Thyroid gland (tissue), 4 donors: Measurements from ENCODE around the gene DCDC2. TPM values are rescaled to one million over a fixed set of nuclear protein-coding genes. Genes with fewer than 3 reads are reported as not detected.
A peak's percentile ranks its signal among the peaks of the same experiment; 100 is the strongest.
"Not testable (repeated sequence)": the region's sequence is repeated elsewhere in the genome, so short reads cannot be mapped to it uniquely, and the experiment has no call there.

Source experiments
- DNase-seq, 2 donors: peaks; one replicate each; pipeline ENCODE4 v3.0.0-alpha.2; 2019
- H3K27ac ChIP-seq, 3 donors: fragments of 200-600 bp; sonication (generic); 1 replicate in 2 of 3; 2 replicates in 1 of 3; pipeline ENCODE4 v1.5.1; 2016 to 2019; ENCODE audit warnings: mild to moderate bottlenecking in 1 of 3, moderate library complexity in 1 of 3
- H3K27me3 ChIP-seq: fragments of 200-600 bp; sonication (generic); one replicate; pipeline ENCODE4 v1.5.1; 2019
- H3K36me3 ChIP-seq, 2 donors: fragments of 200-600 bp; sonication (generic); one replicate each; pipeline ENCODE4 v1.5.1; 2016 to 2019
- H3K4me1 ChIP-seq, 2 donors: fragments of 200-600 bp; sonication (generic); one replicate each; pipeline ENCODE4 v1.5.1; 2017 to 2019
- H3K4me3 ChIP-seq, 3 donors: fragments of 200-600 bp; sonication (generic); replicated peaks in 1 of 3; 1 replicate in 2 of 3; 2 replicates in 1 of 3; pipeline ENCODE4 v1.5.1; 2016; ENCODE audit warnings: mild to moderate bottlenecking in 1 of 3
- H3K9me3 ChIP-seq: fragments of 200-600 bp; sonication (generic); one replicate; pipeline ENCODE4 v1.5.1; 2017
- POLR2A ChIP-seq, 2 donors: fragments of 450-650 bp; IDR thresholded peaks; one replicate each; pipeline ENCODE4 v1.6.1; 2017; ENCODE audit warnings: antibody characterized with exemption in 2 of 2, mild to moderate bottlenecking in 2 of 2, moderate library complexity in 1 of 2
- WGBS, 2 donors: methylation state at CpG; one replicate each; pipeline ENCODE4 v1.1.5; 2017; 5-methylcytosine and 5-hydroxymethylcytosine counted together
- intact Hi-C: fragments of 100-400 bp; cut with DNase I; formaldehyde crosslinking; loops from one replicate; pipeline ENCODE4 v1.15.1; 2023
- total RNA-seq, 4 donors: library from RNA; depleted of rRNA; stranded (reverse); fragments of >200 nt; gene quantifications; one replicate each; pipeline ENCODE4 v1.2.3, GENCODE V29; 2016
- TF ChIP-seq, protein P1 (sequence below), 6 experiments: fragments of 200-600 bp in 3 of 6; fragments of 450-650 bp in 3 of 6; sonication (generic) in 3 of 6; IDR thresholded peaks; one replicate each; pipeline ENCODE4 v1.5.1; 2016 to 2019; ENCODE audit warnings: antibody characterized with exemption in 6 of 6, mild to moderate bottlenecking in 2 of 6, inconsistent platforms in 1 of 6, moderate library complexity in 1 of 6

DCDC2 gene
- total RNA-seq, 4 donors from 2014 or later = 8.7 to 14.8 (median 12.3) TPM

DNA sequence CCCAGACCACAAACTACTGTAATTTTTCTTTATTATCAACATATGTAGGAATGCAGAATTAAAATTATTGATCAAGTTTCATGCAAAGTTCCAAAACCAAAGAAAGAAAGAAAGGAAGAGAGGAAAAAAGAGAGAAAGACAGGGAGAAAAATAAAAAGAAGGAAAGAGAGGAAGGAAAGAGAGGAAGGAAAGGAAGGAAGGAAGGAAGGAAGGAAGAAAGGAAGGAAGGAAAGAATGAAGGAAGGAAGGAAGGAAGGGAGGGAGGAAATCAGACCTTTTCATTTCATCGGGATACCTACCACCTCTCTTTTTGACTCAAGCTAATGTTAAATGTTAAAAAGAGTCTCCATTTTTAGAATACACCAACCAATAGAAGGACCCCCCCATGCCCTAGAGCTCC, 31.9 kb downstream of the DCDC2 start:
- Histone ChIP-seq H3K27me3 (no peaks in the 10 kb centered on the region), H3K4me3 (no peak overlapping the region), H3K4me1 (peaks cover 10 to 22% of the 10 kb centered on the region in 2 donors), H3K36me3 (no peaks in the 10 kb centered on the region), H3K27ac (no peak overlapping the region), H3K9me3 (no peaks in the 10 kb centered on the region)
- TF ChIP-seq, protein P1, sequence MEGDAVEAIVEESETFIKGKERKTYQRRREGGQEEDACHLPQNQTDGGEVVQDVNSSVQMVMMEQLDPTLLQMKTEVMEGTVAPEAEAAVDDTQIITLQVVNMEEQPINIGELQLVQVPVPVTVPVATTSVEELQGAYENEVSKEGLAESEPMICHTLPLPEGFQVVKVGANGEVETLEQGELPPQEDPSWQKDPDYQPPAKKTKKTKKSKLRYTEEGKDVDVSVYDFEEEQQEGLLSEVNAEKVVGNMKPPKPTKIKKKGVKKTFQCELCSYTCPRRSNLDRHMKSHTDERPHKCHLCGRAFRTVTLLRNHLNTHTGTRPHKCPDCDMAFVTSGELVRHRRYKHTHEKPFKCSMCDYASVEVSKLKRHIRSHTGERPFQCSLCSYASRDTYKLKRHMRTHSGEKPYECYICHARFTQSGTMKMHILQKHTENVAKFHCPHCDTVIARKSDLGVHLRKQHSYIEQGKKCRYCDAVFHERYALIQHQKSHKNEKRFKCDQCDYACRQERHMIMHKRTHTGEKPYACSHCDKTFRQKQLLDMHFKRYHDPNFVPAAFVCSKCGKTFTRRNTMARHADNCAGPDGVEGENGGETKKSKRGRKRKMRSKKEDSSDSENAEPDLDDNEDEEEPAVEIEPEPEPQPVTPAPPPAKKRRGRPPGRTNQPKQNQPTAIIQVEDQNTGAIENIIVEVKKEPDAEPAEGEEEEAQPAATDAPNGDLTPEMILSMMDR (IDR thresholded peaks at IDR 0.05) = no peak
- no peak for TF ChIP-seq POLR2A (IDR thresholded peaks at IDR 0.05)
- intact Hi-C loops = no loop called here
- DNase-seq = no peak
- 80 to 90% methylated on average over 1 of the region's 1 CpG for WGBS, 2 donors

DNA sequence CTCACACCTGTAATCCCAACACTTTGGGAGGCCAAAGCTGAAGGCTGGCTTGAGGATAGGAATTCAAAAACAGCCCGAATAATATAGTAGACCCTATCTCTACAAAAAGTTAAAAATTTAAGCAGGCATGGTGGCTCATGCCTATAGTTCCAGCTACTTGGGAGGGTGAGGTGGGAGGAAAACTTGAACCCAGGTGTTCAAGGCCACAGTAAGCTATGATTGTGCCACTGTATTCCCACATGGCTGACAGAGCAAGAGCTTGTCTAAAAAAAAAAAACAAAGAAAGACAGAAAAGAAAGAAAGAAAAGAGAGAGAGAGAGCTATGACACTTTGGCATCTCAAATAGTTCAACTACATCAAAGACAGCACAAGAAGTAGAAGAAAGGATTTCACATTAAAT, 33.2 kb downstream of the DCDC2 start:
- no peaks in the 10 kb centered on the region for H3K36me3 ChIP-seq
- intact Hi-C loops = no loop called here
- no peak for TF ChIP-seq POLR2A (IDR thresholded peaks at IDR 0.05)
- TF ChIP-seq, protein P1 (IDR thresholded peaks at IDR 0.05) = no peak
- 96 to 100% methylated on average over 1 of the region's 1 CpG for WGBS, 2 donors
- H3K4me3 ChIP-seq = no peak overlapping the region
- peak overlapping the region in 2 of 3 donors; percentile 57 to 93 for H3K27ac ChIP-seq
- DNase-seq = no peak
- no peaks in the 10 kb centered on the region for H3K27me3 ChIP-seq
- H3K4me1 ChIP-seq = peaks cover 10 to 22% of the 10 kb centered on the region in 2 donors
- H3K9me3 ChIP-seq = no peaks in the 10 kb centered on the region

DNA sequence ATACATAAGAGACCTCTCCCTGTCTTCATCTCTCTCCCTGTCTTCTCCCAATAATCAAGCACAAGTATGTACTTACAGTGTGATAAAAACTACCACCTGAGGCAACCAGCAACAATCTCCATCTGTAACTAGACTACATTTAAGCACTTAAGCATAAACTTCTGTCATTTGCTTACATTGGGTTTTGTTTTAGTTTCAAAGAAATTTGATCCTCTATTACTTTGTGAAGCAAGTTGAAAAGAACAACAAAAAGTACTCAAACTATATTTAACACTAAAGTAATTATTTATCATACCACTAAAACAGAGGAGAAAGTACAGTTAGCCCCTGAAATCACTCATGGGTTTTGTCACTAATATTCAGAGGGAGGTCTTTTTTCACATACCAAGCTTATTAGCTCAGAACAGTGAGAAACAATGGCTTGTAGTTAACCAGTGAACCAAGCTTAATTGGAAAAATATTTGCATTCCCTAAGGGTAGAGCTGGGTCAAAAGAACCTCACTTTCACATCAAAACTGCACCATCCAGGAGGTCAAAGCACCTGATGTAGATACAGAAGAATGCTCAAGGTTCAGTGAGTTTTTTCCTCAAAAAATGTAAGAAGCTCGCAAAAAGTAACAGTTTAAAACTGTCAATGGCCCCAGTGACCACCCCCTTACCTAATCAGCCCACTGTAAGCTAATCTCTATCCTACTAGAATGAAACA, 34.1 kb downstream of the DCDC2 start:
- Histone ChIP-seq H3K4me1 (peaks cover 10 to 22% of the 10 kb centered on the region in 2 donors), H3K27me3 (no peaks in the 10 kb centered on the region), H3K4me3 (no peak overlapping the region), H3K27ac (peak overlapping the region; percentile 27 to 93 (median 57)), H3K9me3 (no peaks in the 10 kb centered on the region), H3K36me3 (no peaks in the 10 kb centered on the region)
- WGBS, 2 donors = 23 to 33% methylated on average over 1 of the region's 1 CpG
- intact Hi-C loops = no loop called here
- no peak for DNase-seq
- TF ChIP-seq, protein P1 (IDR thresholded peaks at IDR 0.05) = no peak
- no peak for TF ChIP-seq POLR2A (IDR thresholded peaks at IDR 0.05)

DNA sequence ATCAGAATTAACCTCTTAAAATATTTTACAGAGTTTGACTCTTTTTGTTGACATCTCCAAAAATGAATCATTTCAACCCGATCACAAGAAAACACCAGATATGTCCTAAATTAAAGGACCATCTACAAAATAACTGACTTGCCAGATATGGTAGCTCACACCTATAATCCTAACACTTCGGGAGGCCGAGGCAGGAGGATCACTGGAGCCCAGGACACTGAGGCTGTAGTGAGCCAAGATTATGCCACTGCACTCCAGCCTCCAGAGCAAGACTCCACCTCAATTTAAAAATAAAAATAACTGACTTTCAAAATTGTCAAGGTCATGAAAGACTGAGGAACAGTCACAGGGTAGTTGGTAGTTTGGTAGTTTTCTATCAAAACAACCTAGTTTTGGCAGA, 34.9 kb downstream of the DCDC2 start:
- no peak for DNase-seq
- 97 to 98% methylated on average over 3 of the region's 3 CpGs for WGBS, 2 donors
- H3K4me3 ChIP-seq = no peak overlapping the region
- H3K4me1 ChIP-seq = peaks cover 10 to 22% of the 10 kb centered on the region in 2 donors
- H3K27me3 ChIP-seq = no peaks in the 10 kb centered on the region
- intact Hi-C loops = no loop called here
- TF ChIP-seq, protein P1 (IDR thresholded peaks at IDR 0.05) = no peak
- no peak for TF ChIP-seq POLR2A (IDR thresholded peaks at IDR 0.05)
- no peaks in the 10 kb centered on the region for H3K9me3 ChIP-seq
- peak overlapping the region in 2 of 3 donors; percentile 57 to 93 for H3K27ac ChIP-seq
- H3K36me3 ChIP-seq = no peaks in the 10 kb centered on the region

DNA sequence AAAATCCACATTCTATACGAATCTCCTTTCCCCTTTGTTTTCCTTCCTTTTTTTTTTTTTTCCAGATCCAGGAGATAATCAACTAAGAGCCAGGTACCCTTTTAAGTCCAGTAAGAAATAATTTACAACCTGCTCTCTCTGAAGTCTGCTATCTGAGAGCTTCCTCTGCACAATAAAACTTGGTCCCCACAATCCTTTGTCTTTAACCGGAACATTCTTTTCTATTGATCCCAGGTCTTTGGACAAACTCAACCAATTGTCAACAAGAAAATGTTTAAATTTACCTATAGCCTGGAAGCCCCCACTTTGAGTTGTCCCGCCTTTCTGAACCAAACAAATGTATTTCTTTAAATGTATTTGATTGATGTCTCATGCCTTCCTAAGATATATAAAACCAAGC, 35.4 kb downstream of the DCDC2 start:
- peaks cover 10 to 22% of the 10 kb centered on the region in 2 donors for H3K4me1 ChIP-seq
- WGBS, 2 donors = 81 to 87% methylated on average over 3 of the region's 3 CpGs
- H3K4me3 ChIP-seq, intact Hi-C loops, H3K27ac ChIP-seq, H3K36me3 ChIP-seq, H3K9me3 ChIP-seq, DNase-seq, H3K27me3 ChIP-seq: not testable (repeated sequence)
